ENCODE measurements around the gene NAGK. TPM values are rescaled to one million over a fixed set of nuclear protein-coding genes. Genes with fewer than 3 reads are reported as not detected.
A peak's percentile ranks its signal among the peaks of the same experiment; 100 is the strongest.
"Not testable (repeated sequence)": the region's sequence is repeated elsewhere in the genome, so short reads cannot be mapped to it uniquely, and the experiment has no call there.

NAGK gene
- polyA plus RNA-seq = 100 to 1,000 TPM; 356 to 374 TPM

GRCh38 chr2:71068218-71069035 lies at the start of gene NAGK:
Gene NAGK, plus strand, starts transcription at chr2:71068648. Its CDS starts 36 bp downstream, at chr2:71068684.
- H3K9me3 ChIP-seq (ENCODE audit: control insufficient read depth in 2 of 2, insufficient read depth in 1 of 2, low read depth in 1 of 2, low read length in 1 of 2) = no peaks in the 10 kb centered on the region
- H3K4me1 ChIP-seq (ENCODE audit: control insufficient read depth in 2 of 2, insufficient read depth in 2 of 2, low read length in 1 of 2) = peaks cover 9 to 28% of the 10 kb centered on the region in 2 donors
- peaks cover 3 to 8% of the 10 kb centered on the region in 2 donors for H3K36me3 ChIP-seq (ENCODE audit: control insufficient read depth in 2 of 2, insufficient read depth in 2 of 2, low read length in 1 of 2)
- H3K4me3 ChIP-seq (ENCODE audit: low read depth in 1 of 2, low read length in 2 of 2) = peak within 1 kb of the TSS; percentile 74 to 84
- no peaks in the 10 kb centered on the region for H3K27me3 ChIP-seq (ENCODE audit: control insufficient read depth in 1 of 2, insufficient read depth in 2 of 2, low read length in 2 of 2)
- peak within 1 kb of the TSS; percentile 92 to 99 for H3K27ac ChIP-seq (ENCODE audit: low read depth in 2 of 2, low read length in 1 of 2)
- WGBS, 2 donors = 0% methylated on average over 66 of the region's 66 CpGs

GRCh38 chr2:71019989-71020388 lies 48.5 kb upstream of the NAGK start:
- H3K27me3 ChIP-seq (ENCODE audit: control insufficient read depth in 1 of 2, insufficient read depth in 2 of 2, low read length in 2 of 2) = not testable (repeated sequence)
- 86 to 89% methylated on average over 6 of the region's 6 CpGs for WGBS, 2 donors

GRCh38 chr2:71021394-71021793 lies 47.1 kb upstream of the NAGK start:
- not testable (repeated sequence) for H3K36me3 ChIP-seq (ENCODE audit: control insufficient read depth in 2 of 2, insufficient read depth in 2 of 2, low read length in 1 of 2); H3K27ac ChIP-seq (ENCODE audit: low read depth in 2 of 2, low read length in 1 of 2); H3K27me3 ChIP-seq (ENCODE audit: control insufficient read depth in 1 of 2, insufficient read depth in 2 of 2, low read length in 2 of 2); H3K9me3 ChIP-seq (ENCODE audit: control insufficient read depth in 2 of 2, insufficient read depth in 1 of 2, low read depth in 1 of 2, low read length in 1 of 2); H3K4me1 ChIP-seq (ENCODE audit: control insufficient read depth in 2 of 2, insufficient read depth in 2 of 2, low read length in 1 of 2); H3K4me3 ChIP-seq (ENCODE audit: low read depth in 1 of 2, low read length in 2 of 2)
- 82 to 83% methylated on average over 14 of the region's 14 CpGs for WGBS, 2 donors

More at GRCh38 chr2:71019989-71020388, 48.5 kb upstream of the NAGK start:
- H3K27ac ChIP-seq (ENCODE audit: low read depth in 2 of 2, low read length in 1 of 2); H3K36me3 ChIP-seq (ENCODE audit: control insufficient read depth in 2 of 2, insufficient read depth in 2 of 2, low read length in 1 of 2); H3K4me1 ChIP-seq (ENCODE audit: control insufficient read depth in 2 of 2, insufficient read depth in 2 of 2, low read length in 1 of 2); H3K9me3 ChIP-seq (ENCODE audit: control insufficient read depth in 2 of 2, insufficient read depth in 1 of 2, low read depth in 1 of 2, low read length in 1 of 2); H3K4me3 ChIP-seq (ENCODE audit: low read depth in 1 of 2, low read length in 2 of 2): not testable (repeated sequence)

- H3K27me3 ChIP-seq (ENCODE audit: control insufficient read depth in 1 of 2, insufficient read depth in 2 of 2, low read length in 2 of 2); H3K4me1 ChIP-seq (ENCODE audit: control insufficient read depth in 2 of 2, insufficient read depth in 2 of 2, low read length in 1 of 2); H3K36me3 ChIP-seq (ENCODE audit: control insufficient read depth in 2 of 2, insufficient read depth in 2 of 2, low read length in 1 of 2); H3K9me3 ChIP-seq (ENCODE audit: control insufficient read depth in 2 of 2, insufficient read depth in 1 of 2, low read depth in 1 of 2, low read length in 1 of 2): not testable (repeated sequence)
- WGBS, 2 donors = 33 to 37% methylated on average over 15 of the region's 15 CpGs
- peak overlapping the region in 1 of 2 donors; percentile 11 for H3K4me3 ChIP-seq (ENCODE audit: low read depth in 1 of 2, low read length in 2 of 2)
- peak overlapping the region; percentile 34 to 60 for H3K27ac ChIP-seq (ENCODE audit: low read depth in 2 of 2, low read length in 1 of 2)
Observed at GRCh38 chr2:71023553-71024243, 44.8 kb upstream of the NAGK start.

GRCh38 chr2:71036296-71036695 lies 32.2 kb upstream of the NAGK start:
- not testable (repeated sequence) for H3K4me1 ChIP-seq (ENCODE audit: control insufficient read depth in 2 of 2, insufficient read depth in 2 of 2, low read length in 1 of 2); H3K27ac ChIP-seq (ENCODE audit: low read depth in 2 of 2, low read length in 1 of 2); H3K36me3 ChIP-seq (ENCODE audit: control insufficient read depth in 2 of 2, insufficient read depth in 2 of 2, low read length in 1 of 2); H3K27me3 ChIP-seq (ENCODE audit: control insufficient read depth in 1 of 2, insufficient read depth in 2 of 2, low read length in 2 of 2); H3K9me3 ChIP-seq (ENCODE audit: control insufficient read depth in 2 of 2, insufficient read depth in 1 of 2, low read depth in 1 of 2, low read length in 1 of 2); H3K4me3 ChIP-seq (ENCODE audit: low read depth in 1 of 2, low read length in 2 of 2)
- WGBS, 2 donors = 68 to 71% methylated on average over 8 of the region's 8 CpGs

- Histone ChIP-seq H3K27me3 (ENCODE audit: control insufficient read depth in 1 of 2, insufficient read depth in 2 of 2, low read length in 2 of 2) (no peaks in the 10 kb centered on the region), H3K4me1 (ENCODE audit: control insufficient read depth in 2 of 2, insufficient read depth in 2 of 2, low read length in 1 of 2) (no peaks in the 10 kb centered on the region), H3K36me3 (ENCODE audit: control insufficient read depth in 2 of 2, insufficient read depth in 2 of 2, low read length in 1 of 2) (no peaks in the 10 kb centered on the region), H3K27ac (ENCODE audit: low read depth in 2 of 2, low read length in 1 of 2) (no peak overlapping the region), H3K9me3 (ENCODE audit: control insufficient read depth in 2 of 2, insufficient read depth in 1 of 2, low read depth in 1 of 2, low read length in 1 of 2) (no peaks in the 10 kb centered on the region), H3K4me3 (ENCODE audit: low read depth in 1 of 2, low read length in 2 of 2) (no peak overlapping the region)
- 68 to 69% methylated on average over 4 of the region's 4 CpGs for WGBS, 2 donors
Observed at GRCh38 chr2:71042287-71042686, 26.2 kb upstream of the NAGK start.

- Histone ChIP-seq H3K9me3 (ENCODE audit: control insufficient read depth in 2 of 2, insufficient read depth in 1 of 2, low read depth in 1 of 2, low read length in 1 of 2) (no peaks in the 10 kb centered on the region), H3K27me3 (ENCODE audit: control insufficient read depth in 1 of 2, insufficient read depth in 2 of 2, low read length in 2 of 2) (no peaks in the 10 kb centered on the region), H3K36me3 (ENCODE audit: control insufficient read depth in 2 of 2, insufficient read depth in 2 of 2, low read length in 1 of 2) (no peaks in the 10 kb centered on the region), H3K4me1 (ENCODE audit: control insufficient read depth in 2 of 2, insufficient read depth in 2 of 2, low read length in 1 of 2) (no peaks in the 10 kb centered on the region), H3K4me3 (ENCODE audit: low read depth in 1 of 2, low read length in 2 of 2) (no peak overlapping the region), H3K27ac (ENCODE audit: low read depth in 2 of 2, low read length in 1 of 2) (no peak overlapping the region)
- WGBS, 2 donors = 78 to 79% methylated on average over 30 to 36 of the region's 36 CpGs
Observed at GRCh38 chr2:71043531-71044407, 24.7 kb upstream of the NAGK start.

GRCh38 chr2:71045151-71045550 lies 23.3 kb upstream of the NAGK start:
- no peaks in the 10 kb centered on the region for H3K27me3 ChIP-seq (ENCODE audit: control insufficient read depth in 1 of 2, insufficient read depth in 2 of 2, low read length in 2 of 2)
- 91 to 93% methylated on average over 7 of the region's 7 CpGs for WGBS, 2 donors
- no peaks in the 10 kb centered on the region for H3K9me3 ChIP-seq (ENCODE audit: control insufficient read depth in 2 of 2, insufficient read depth in 1 of 2, low read depth in 1 of 2, low read length in 1 of 2)
- no peaks in the 10 kb centered on the region for H3K4me1 ChIP-seq (ENCODE audit: control insufficient read depth in 2 of 2, insufficient read depth in 2 of 2, low read length in 1 of 2)
- no peak overlapping the region for H3K27ac ChIP-seq (ENCODE audit: low read depth in 2 of 2, low read length in 1 of 2)
- H3K4me3 ChIP-seq (ENCODE audit: low read depth in 1 of 2, low read length in 2 of 2) = no peak overlapping the region
- H3K36me3 ChIP-seq (ENCODE audit: control insufficient read depth in 2 of 2, insufficient read depth in 2 of 2, low read length in 1 of 2) = no peaks in the 10 kb centered on the region

GRCh38 chr2:71045865-71046548 lies 22.4 kb upstream of the NAGK start:
- no peaks in the 10 kb centered on the region for H3K27me3 ChIP-seq (ENCODE audit: control insufficient read depth in 1 of 2, insufficient read depth in 2 of 2, low read length in 2 of 2)
- no peaks in the 10 kb centered on the region for H3K36me3 ChIP-seq (ENCODE audit: control insufficient read depth in 2 of 2, insufficient read depth in 2 of 2, low read length in 1 of 2)
- 81% methylated on average over 23 of the region's 23 CpGs for WGBS, 2 donors
- no peak overlapping the region for H3K4me3 ChIP-seq (ENCODE audit: low read depth in 1 of 2, low read length in 2 of 2)
- H3K9me3 ChIP-seq (ENCODE audit: control insufficient read depth in 2 of 2, insufficient read depth in 1 of 2, low read depth in 1 of 2, low read length in 1 of 2) = no peaks in the 10 kb centered on the region
- H3K4me1 ChIP-seq (ENCODE audit: control insufficient read depth in 2 of 2, insufficient read depth in 2 of 2, low read length in 1 of 2) = no peaks in the 10 kb centered on the region
- H3K27ac ChIP-seq (ENCODE audit: low read depth in 2 of 2, low read length in 1 of 2) = no peak overlapping the region

Data from esophagus (tissue), 2 donors.